Measurements from ENCODE around the gene ARL15. TPM values are rescaled to one million over a fixed set of nuclear protein-coding genes. Genes with fewer than 3 reads are reported as not detected.

ARL15 gene
- total and polyA plus RNA-seq, 4 donors, result 5.7 to 66.2 (median 14.9) TPM

DNA sequence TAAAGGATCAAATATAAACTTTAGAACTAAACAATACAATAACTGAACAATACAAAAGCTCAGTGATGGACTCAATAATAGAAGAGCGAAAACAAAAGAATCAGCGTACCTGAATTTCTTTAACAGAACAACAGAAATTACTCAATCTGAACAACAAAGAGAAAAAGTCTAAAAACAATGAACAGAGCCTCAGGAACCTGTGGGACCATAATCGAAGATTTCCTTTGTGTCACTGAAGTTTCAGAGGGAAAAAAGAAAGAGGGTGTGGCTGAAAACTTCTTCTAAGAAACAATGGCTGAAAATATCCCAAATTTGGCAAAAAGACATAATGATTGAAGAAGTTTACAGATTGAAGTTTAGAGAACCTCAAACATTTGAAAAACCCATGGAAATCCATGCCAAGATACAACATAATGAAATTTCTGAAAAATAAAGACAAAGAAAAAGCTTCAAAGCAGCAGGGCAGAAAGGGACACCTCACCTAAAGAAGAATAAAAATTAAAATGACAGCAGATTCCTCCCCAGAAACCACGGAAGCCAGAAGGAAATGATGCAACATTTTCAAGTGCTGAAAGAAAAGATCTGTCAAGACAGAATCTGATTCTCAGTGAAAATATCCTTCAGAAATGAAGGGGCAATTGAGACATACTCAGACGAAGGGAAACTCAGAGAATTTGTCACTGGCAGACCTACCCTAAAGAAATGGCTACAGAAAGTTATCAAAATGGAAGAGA lies 288.8 kb downstream of the ARL15 start:
- H3K4me3 ChIP-seq, result no peak overlapping the region
- 47 to 59% methylated on average over 5 of the region's 5 CpGs for WGBS, 2 donors
- H3K4me1 ChIP-seq (ENCODE audit: control insufficient read depth in 5 of 5, insufficient read depth in 5 of 5, low read length in 5 of 5), result peaks cover 0 to 3% (median 0%) of the 10 kb centered on the region in 5 donors
- TF ChIP-seq CTCF (IDR thresholded peaks at IDR 0.05; ENCODE audit: control extremely low read depth, extremely low read depth), result no peak
- no peaks in the 10 kb centered on the region for H3K27me3 ChIP-seq (ENCODE audit: control insufficient read depth in 3 of 3, insufficient read depth in 3 of 3, low read length in 2 of 3)
- no peaks in the 10 kb centered on the region for H3K9me3 ChIP-seq (ENCODE audit: control insufficient read depth in 4 of 4, insufficient read depth in 3 of 4, low read length in 3 of 4)
- H3K36me3 ChIP-seq (ENCODE audit: control insufficient read depth in 4 of 4, insufficient read depth in 4 of 4, low read length in 4 of 4), result no peaks in the 10 kb centered on the region
- no peak overlapping the region for H3K9ac ChIP-seq (ENCODE audit: insufficient read depth in 1 of 2, low read length in 2 of 2)
- H3K27ac ChIP-seq (ENCODE audit: low read depth in 1 of 2, low read length in 1 of 2), result no peak overlapping the region
- no peak for DNase-seq
- no peak for ATAC-seq (ENCODE audit: insufficient read depth, low FRiP score)

DNA sequence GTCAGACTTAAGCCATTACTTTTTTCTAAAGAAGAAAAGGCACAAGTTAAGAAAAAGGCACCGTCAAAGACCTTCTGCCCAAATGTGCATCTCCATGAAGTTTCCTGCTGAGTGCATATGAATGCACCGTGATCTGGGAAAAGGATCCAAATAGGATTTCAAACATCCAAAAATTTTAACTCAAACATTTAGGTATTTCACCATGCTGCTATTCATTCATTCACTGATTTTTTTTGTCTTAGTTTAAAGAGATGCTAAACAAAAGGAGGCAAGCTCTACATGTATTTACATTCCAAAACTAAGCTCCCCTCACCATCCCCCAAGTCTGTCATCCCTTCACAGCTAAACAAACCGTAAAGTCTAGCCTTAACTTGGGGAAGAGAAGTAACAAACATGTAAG lies 291.9 kb downstream of the ARL15 start:
- no peak for TF ChIP-seq CTCF (IDR thresholded peaks at IDR 0.05; ENCODE audit: control extremely low read depth, extremely low read depth)
- no peaks in the 10 kb centered on the region for H3K27me3 ChIP-seq (ENCODE audit: control insufficient read depth in 3 of 3, insufficient read depth in 3 of 3, low read length in 2 of 3)
- no peak for DNase-seq
- no peak for ATAC-seq (ENCODE audit: insufficient read depth, low FRiP score)
- H3K27ac ChIP-seq (ENCODE audit: low read depth in 1 of 2, low read length in 1 of 2), result no peak overlapping the region
- peaks cover 0 to 4% (median 0%) of the 10 kb centered on the region in 4 donors for H3K9me3 ChIP-seq (ENCODE audit: control insufficient read depth in 4 of 4, insufficient read depth in 3 of 4, low read length in 3 of 4)
- no peak overlapping the region for H3K4me3 ChIP-seq
- H3K36me3 ChIP-seq (ENCODE audit: control insufficient read depth in 4 of 4, insufficient read depth in 4 of 4, low read length in 4 of 4), result no peaks in the 10 kb centered on the region
- 93 to 95% methylated on average over 3 of the region's 3 CpGs for WGBS, 2 donors
- H3K9ac ChIP-seq (ENCODE audit: insufficient read depth in 1 of 2, low read length in 2 of 2), result no peak overlapping the region
- H3K4me1 ChIP-seq (ENCODE audit: control insufficient read depth in 5 of 5, insufficient read depth in 5 of 5, low read length in 5 of 5), result peaks cover 0 to 3% (median 0%) of the 10 kb centered on the region in 5 donors

DNA sequence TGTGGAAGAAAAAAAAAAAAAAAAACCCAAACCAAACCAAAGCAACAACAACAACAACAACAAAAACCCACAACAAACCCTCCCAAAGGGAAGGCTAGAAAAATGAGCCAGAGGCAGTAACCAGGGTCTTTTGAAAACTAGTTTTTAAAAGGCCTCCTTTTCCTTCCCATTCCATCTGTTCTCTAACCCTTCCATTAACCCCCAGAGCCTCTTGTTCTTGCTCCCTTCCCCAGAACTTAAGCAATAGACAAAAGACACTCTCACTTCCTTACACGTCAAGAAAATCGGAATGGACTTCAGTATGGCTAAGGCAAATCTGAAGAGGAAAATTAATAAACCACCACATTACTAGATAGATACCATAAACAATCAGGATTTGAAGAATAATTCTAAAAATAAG lies 292.8 kb downstream of the ARL15 start:
- H3K9me3 ChIP-seq (ENCODE audit: control insufficient read depth in 4 of 4, insufficient read depth in 3 of 4, low read length in 3 of 4), result peaks cover 0 to 4% (median 0%) of the 10 kb centered on the region in 4 donors
- H3K4me3 ChIP-seq, result no peak overlapping the region
- no peaks in the 10 kb centered on the region for H3K36me3 ChIP-seq (ENCODE audit: control insufficient read depth in 4 of 4, insufficient read depth in 4 of 4, low read length in 4 of 4)
- TF ChIP-seq CTCF (IDR thresholded peaks at IDR 0.05; ENCODE audit: control extremely low read depth, extremely low read depth), result no peak
- WGBS, 2 donors, result 64 to 83% methylated on average over 2 of the region's 2 CpGs
- no peaks in the 10 kb centered on the region for H3K27me3 ChIP-seq (ENCODE audit: control insufficient read depth in 3 of 3, insufficient read depth in 3 of 3, low read length in 2 of 3)
- no peak for ATAC-seq (ENCODE audit: insufficient read depth, low FRiP score)
- H3K27ac ChIP-seq (ENCODE audit: low read depth in 1 of 2, low read length in 1 of 2), result no peak overlapping the region
- H3K9ac ChIP-seq (ENCODE audit: insufficient read depth in 1 of 2, low read length in 2 of 2), result no peak overlapping the region
- peaks cover 0 to 3% (median 0%) of the 10 kb centered on the region in 5 donors for H3K4me1 ChIP-seq (ENCODE audit: control insufficient read depth in 5 of 5, insufficient read depth in 5 of 5, low read length in 5 of 5)
- DNase-seq, result no peak

Measured in lung (tissue), 12 donors.